Upper lobe of left lung (tissue), 4 donors: ENCODE measurements around the gene TENM4.

Experiments used
- CTCF ChIP-seq, 6 experiments: fragments of 450-650 bp in 4 of 6; fragments of 200-600 bp in 2 of 6; sonication (generic) in 2 of 6; IDR thresholded peaks; one replicate each; pipeline ENCODE4 v1.5.1; 2016 to 2019; ENCODE audit warnings: antibody characterized with exemption in 6 of 6
- POLR2A ChIP-seq, 4 donors: fragments of 450-650 bp; IDR thresholded peaks; one replicate each; pipeline ENCODE4 v1.5.1; 2016 to 2017; ENCODE audit warnings: antibody characterized with exemption in 4 of 4, mild to moderate bottlenecking in 2 of 4
- POLR2AphosphoS5 ChIP-seq, 2 donors: sonication (generic); formaldehyde crosslinking; IDR thresholded peaks; one replicate each; pipeline ENCODE4 v1.5.1; 2017; ENCODE audit warnings: antibody characterized with exemption in 2 of 2

- TF ChIP-seq CTCF (IDR thresholded peaks at IDR 0.05) (no peak), POLR2A (IDR thresholded peaks at IDR 0.05) (no peak), POLR2AphosphoS5 (IDR thresholded peaks at IDR 0.05) (no peak)
Measured at GRCh38 chr11:79371152-79371551, 69.7 kb downstream of the TENM4 start.
